OCI-LY3 (cell line): ENCODE measurements around the gene TMCO1.

ENCODE experiments used
- H2AFZ ChIP-seq: fragments of 200-600, 300-600 bp; shearing (Covaris generic); 2 replicates; pipeline ENCODE4 v1.6.0; 2014; ENCODE audit warnings: antibody characterized with exemption, low read depth, low read length
- H3K27ac ChIP-seq: fragments of 200-600, 300-600 bp; sonication (generic); 2 replicates; pipeline ENCODE4 v1.5.1; 2014; ENCODE audit warnings: mild to moderate bottlenecking, low read length, moderate library complexity, mixed read lengths
- H3K27me3 ChIP-seq: fragments of 200-600, 300-600 bp; sonication (generic); 2 replicates; pipeline ENCODE4 v1.6.1; 2014; ENCODE audit warnings: low read depth, low read length, mixed read lengths
- H3K36me3 ChIP-seq: fragments of 200-600, 300-600 bp; sonication (generic); replicated peaks from 2 replicates; pipeline ENCODE3; 2014; ENCODE audit warnings: low read depth, low read length, mixed read lengths
- H3K4me1 ChIP-seq: fragments of 300-600, 200-600 bp; sonication (generic); 2 replicates; pipeline ENCODE4 v1.6.1; 2014; ENCODE audit warnings: low read length, mixed read lengths
- H3K4me2 ChIP-seq: fragments of 200-600, 300-600 bp; sonication (generic); 2 replicates; pipeline ENCODE4 v1.6.1; 2014; ENCODE audit warnings: low read length, mixed read lengths
- H3K4me3 ChIP-seq: fragments of 300-600, 200-600 bp; sonication (generic); 2 replicates; pipeline ENCODE4 v1.5.1; 2014; ENCODE audit warnings: antibody characterized with exemption, mild to moderate bottlenecking, low read length, moderate library complexity
- H3K79me2 ChIP-seq: fragments of 300-600, 200-600 bp; shearing (Covaris generic); 2 replicates; pipeline ENCODE4 v1.6.1; 2014; ENCODE audit warnings: mild to moderate bottlenecking, low read length, mixed read lengths
- H3K9ac ChIP-seq: fragments of 300-600, 200-600 bp; shearing (Covaris generic); 2 replicates; pipeline ENCODE4 v1.6.0; 2014; ENCODE audit warnings: mild to moderate bottlenecking, low read length, moderate library complexity
- H3K9me3 ChIP-seq: fragments of 200-600, 300-600 bp; shearing (Covaris generic); 2 replicates; pipeline ENCODE4 v1.6.1; 2014; ENCODE audit warnings: low read length, mixed read lengths; ENCODE audit not compliant: insufficient read depth
- H4K20me1 ChIP-seq: fragments of 200-600, 300-600 bp; sonication (generic); 2 replicates; pipeline ENCODE4 v1.6.1; 2016; ENCODE audit warnings: low read length, mixed read lengths; ENCODE audit not compliant: insufficient read depth
- EZH2phosphoT487 ChIP-seq: fragments of 200-600 bp; shearing (Covaris generic); IDR thresholded peaks from 2 replicates; pipeline ENCODE4 v1.6.1; 2018; ENCODE audit warnings: antibody characterized with exemption, mixed run types, low read depth
- TF ChIP-seq, protein P1 (sequence below): fragments of 200-600, 300-600 bp; sonication (generic); IDR thresholded peaks from 2 replicates; pipeline ENCODE4 v1.5.1; 2014; ENCODE audit warnings: antibody characterized with exemption, low read length, low read depth

The TMCO1 gene

DNA sequence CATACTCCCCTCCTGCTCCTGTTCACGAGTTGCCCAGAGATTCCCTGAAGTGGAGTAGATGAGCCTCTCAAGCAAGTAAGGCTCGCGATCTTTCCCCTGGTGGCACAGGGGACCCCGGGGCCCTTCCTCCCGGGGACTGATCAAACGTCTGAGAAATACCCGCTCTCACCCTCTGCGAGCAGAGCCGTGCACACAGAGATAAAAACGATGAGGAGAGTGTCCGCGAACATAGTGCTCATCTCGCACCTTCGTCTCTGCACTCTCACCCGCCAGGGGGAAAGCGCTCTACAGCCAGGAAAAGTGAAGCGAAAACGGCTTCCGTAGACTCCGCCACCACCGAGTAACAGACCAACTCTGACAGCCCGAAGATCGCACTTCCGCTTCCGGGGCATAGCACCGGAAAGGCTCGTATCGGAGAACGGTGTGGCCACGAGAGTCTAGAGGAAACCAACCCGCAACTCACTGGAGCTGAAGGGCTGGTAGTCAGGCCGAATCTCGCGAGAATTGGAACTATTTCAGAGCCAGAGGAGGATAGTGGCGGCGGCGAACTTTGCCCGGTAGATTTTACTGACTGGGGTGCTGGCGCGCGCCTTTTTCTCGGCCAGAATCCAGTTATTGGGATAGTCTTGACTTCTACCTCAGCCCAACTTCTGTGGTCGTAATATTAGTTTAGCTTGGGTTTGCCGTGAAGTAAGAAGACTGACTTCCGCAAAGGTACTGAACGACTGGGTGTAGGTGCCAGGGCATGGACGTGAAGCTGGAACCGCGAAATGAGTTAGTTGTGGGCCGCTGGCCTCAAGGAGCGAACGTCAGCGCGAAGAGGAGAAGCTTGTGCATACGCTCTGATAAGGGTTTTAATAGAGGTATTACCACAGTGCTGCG lies at the start of gene TMCO1:
TSS of gene TMCO1 (minus strand) at position 356 of the 882 bp plus-strand sequence. CDS start at position 239, 117 bp downstream.
- Histone ChIP-seq H2AFZ (peak within 1 kb of the TSS; percentile 93), H3K9ac (peak within 1 kb of the TSS; percentile 96), H3K4me1 (peaks cover 14% of the 10 kb centered on the region), H3K79me2 (peaks cover 32% of the 10 kb centered on the region), H3K4me2 (peak within 1 kb of the TSS; percentile 95), H3K27me3 (no peaks in the 10 kb centered on the region), H4K20me1 (no peaks in the 10 kb centered on the region), H3K9me3 (no peaks in the 10 kb centered on the region), H3K36me3 (peaks cover 34% of the 10 kb centered on the region), H3K27ac (peak within 1 kb of the TSS; percentile 89), H3K4me3 (peak within 1 kb of the TSS; percentile 92)
- no peak for TF ChIP-seq EZH2phosphoT487
- TF ChIP-seq, protein P1, sequence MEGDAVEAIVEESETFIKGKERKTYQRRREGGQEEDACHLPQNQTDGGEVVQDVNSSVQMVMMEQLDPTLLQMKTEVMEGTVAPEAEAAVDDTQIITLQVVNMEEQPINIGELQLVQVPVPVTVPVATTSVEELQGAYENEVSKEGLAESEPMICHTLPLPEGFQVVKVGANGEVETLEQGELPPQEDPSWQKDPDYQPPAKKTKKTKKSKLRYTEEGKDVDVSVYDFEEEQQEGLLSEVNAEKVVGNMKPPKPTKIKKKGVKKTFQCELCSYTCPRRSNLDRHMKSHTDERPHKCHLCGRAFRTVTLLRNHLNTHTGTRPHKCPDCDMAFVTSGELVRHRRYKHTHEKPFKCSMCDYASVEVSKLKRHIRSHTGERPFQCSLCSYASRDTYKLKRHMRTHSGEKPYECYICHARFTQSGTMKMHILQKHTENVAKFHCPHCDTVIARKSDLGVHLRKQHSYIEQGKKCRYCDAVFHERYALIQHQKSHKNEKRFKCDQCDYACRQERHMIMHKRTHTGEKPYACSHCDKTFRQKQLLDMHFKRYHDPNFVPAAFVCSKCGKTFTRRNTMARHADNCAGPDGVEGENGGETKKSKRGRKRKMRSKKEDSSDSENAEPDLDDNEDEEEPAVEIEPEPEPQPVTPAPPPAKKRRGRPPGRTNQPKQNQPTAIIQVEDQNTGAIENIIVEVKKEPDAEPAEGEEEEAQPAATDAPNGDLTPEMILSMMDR = peak; percentile 26

DNA sequence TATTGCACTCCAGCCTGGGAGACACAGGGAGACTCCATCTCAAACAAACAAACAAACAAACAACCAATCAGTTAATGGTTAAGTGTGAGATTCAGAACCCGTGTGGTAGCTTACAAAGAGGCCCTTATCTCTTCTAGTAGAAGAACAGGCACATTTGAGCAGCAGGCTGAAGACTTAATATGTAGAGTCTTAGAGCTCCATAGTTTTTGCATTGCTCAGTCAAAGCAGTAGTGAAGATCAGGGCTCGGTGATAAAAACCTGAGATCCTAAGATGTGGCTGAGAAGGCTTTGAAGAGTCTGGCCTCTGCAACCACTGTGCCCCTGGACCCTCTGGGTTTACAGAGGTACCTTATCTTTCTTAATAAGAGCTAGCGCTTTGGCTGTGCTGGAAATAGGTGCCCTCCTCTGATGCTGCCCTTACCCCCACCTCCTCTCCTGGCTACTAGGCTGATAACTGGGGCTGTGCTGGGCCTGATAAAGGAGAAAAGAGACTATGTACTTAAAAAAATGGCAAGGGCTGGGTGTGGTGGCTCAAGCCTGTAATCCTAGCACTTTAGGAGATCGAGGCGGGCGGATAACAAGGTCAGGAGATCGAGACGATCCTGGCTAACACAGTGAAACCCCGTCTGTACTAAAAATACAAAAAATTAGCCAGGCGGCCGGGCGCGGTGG lies 48.3 kb upstream of the TMCO1 start:
- TF ChIP-seq EZH2phosphoT487 = no peak
- TF ChIP-seq, protein P1 = no peak
- Histone ChIP-seq H4K20me1 (no peaks in the 10 kb centered on the region), H3K4me2 (no peak overlapping the region), H3K9me3 (no peaks in the 10 kb centered on the region), H3K27me3 (no peaks in the 10 kb centered on the region), H3K4me1 (no peaks in the 10 kb centered on the region), H2AFZ (no peak overlapping the region), H3K79me2 (no peaks in the 10 kb centered on the region), H3K4me3 (no peak overlapping the region), H3K27ac (no peak overlapping the region), H3K9ac (no peak overlapping the region), H3K36me3 (no peaks in the 10 kb centered on the region)

GRCh38 chr1:165816157-165816556 lies 47.5 kb upstream of the TMCO1 start:
- Histone ChIP-seq H4K20me1 (no peaks in the 10 kb centered on the region), H3K79me2 (no peaks in the 10 kb centered on the region), H3K4me2 (no peak overlapping the region), H3K4me1 (no peaks in the 10 kb centered on the region), H3K36me3 (no peaks in the 10 kb centered on the region), H3K9ac (no peak overlapping the region), H2AFZ (no peak overlapping the region), H3K27me3 (no peaks in the 10 kb centered on the region), H3K27ac (no peak overlapping the region), H3K9me3 (no peaks in the 10 kb centered on the region), H3K4me3 (no peak overlapping the region)
- TF ChIP-seq EZH2phosphoT487 = no peak
- TF ChIP-seq, protein P1 = no peak

GRCh38 chr1:165815725-165816124 lies 47.1 kb upstream of the TMCO1 start:
- no peak overlapping the region for H3K4me2 ChIP-seq
- H3K4me1 ChIP-seq = no peaks in the 10 kb centered on the region
- H4K20me1 ChIP-seq = no peaks in the 10 kb centered on the region
- H3K27ac ChIP-seq = no peak overlapping the region
- no peaks in the 10 kb centered on the region for H3K36me3 ChIP-seq
- no peaks in the 10 kb centered on the region for H3K79me2 ChIP-seq
- H3K9ac ChIP-seq = no peak overlapping the region
- TF ChIP-seq, protein P1 = no peak
- TF ChIP-seq EZH2phosphoT487 = no peak
- no peaks in the 10 kb centered on the region for H3K9me3 ChIP-seq
- no peaks in the 10 kb centered on the region for H3K27me3 ChIP-seq
- no peak overlapping the region for H3K4me3 ChIP-seq
- no peak overlapping the region for H2AFZ ChIP-seq
